Measurements from ENCODE around the gene TAS2R13. TPM values are rescaled to one million over a fixed set of nuclear protein-coding genes. Genes with fewer than 3 reads are reported as not detected.

The TAS2R13 gene
- total RNA-seq, 1 experiment from 2014 or later: 1.6 TPM

DNA sequence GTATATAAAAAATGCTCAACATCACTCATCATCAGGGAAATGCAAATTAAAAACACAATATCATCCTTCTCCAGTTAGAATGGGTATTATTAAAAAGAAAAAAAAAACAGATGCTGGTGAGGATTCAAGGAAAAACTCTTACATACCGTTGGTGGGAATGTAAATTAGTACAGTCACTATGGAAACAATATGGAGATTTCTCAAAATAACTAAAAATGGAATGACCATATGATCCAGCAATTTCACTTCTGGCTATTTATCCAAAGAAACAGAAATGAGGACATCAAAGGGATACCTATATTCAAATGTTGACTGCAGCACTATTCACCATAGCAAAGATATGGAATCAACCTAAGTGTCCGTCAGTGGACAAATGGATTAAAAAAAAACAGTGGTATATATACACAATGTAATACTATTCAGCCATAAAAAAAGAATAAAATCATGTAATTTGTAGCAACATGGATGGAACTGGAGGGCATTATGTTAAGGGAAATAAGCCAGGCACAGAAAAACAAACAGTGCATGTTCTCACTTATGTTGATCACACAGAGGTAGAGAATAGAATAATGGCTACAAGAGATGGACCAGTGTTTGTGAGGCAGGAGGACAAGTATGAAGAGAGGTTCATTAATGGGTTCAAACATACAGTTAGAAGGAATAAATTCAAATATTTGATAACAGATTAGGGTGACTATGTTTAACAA is 45.7 kb downstream of the TAS2R13 start:
- TF ChIP-seq, protein P1, sequence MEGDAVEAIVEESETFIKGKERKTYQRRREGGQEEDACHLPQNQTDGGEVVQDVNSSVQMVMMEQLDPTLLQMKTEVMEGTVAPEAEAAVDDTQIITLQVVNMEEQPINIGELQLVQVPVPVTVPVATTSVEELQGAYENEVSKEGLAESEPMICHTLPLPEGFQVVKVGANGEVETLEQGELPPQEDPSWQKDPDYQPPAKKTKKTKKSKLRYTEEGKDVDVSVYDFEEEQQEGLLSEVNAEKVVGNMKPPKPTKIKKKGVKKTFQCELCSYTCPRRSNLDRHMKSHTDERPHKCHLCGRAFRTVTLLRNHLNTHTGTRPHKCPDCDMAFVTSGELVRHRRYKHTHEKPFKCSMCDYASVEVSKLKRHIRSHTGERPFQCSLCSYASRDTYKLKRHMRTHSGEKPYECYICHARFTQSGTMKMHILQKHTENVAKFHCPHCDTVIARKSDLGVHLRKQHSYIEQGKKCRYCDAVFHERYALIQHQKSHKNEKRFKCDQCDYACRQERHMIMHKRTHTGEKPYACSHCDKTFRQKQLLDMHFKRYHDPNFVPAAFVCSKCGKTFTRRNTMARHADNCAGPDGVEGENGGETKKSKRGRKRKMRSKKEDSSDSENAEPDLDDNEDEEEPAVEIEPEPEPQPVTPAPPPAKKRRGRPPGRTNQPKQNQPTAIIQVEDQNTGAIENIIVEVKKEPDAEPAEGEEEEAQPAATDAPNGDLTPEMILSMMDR (IDR thresholded peaks at IDR 0.05; ENCODE audit: insufficient read depth in 1 of 2, low read depth in 1 of 2, low read length in 1 of 2, severe bottlenecking in 1 of 2, unreplicated experiment in 1 of 2): no peak
- no peaks in the 10 kb centered on the region for H3K27me3 Mint-ChIP-seq (ENCODE audit: insufficient read depth, unreplicated experiment)
- no peaks in the 10 kb centered on the region; the same call in 1 of the 2 replicates for H3K36me3 ChIP-seq (ENCODE audit: control insufficient read depth, insufficient read depth, low read length)
- no peak overlapping the region for H3K4me3 ChIP-seq (ENCODE audit: low read depth, low read length)
- H3K9me3 ChIP-seq: no peaks in the 10 kb centered on the region
- peaks cover 7% of the 10 kb centered on the region for H3K4me1 Mint-ChIP-seq (ENCODE audit: low read depth, unreplicated experiment)
- no peaks in the 10 kb centered on the region for H3K27me3 ChIP-seq (replicated peaks; ENCODE audit: control insufficient read depth, insufficient read depth, low read length)
- no peak overlapping the region for H3K4me3 Mint-ChIP-seq (ENCODE audit: unreplicated experiment)
- ChIA-PET CTCF (no interaction called here), POLR2A (no interaction called here)
- no peaks in the 10 kb centered on the region for H3K4me1 ChIP-seq
- no peak overlapping the region for H3K27ac Mint-ChIP-seq (ENCODE audit: unreplicated experiment)
- no peak for DNase-seq
- H3K36me3 Mint-ChIP-seq (ENCODE audit: insufficient read depth, unreplicated experiment): peaks cover 7% of the 10 kb centered on the region
- H3K9me3 Mint-ChIP-seq (ENCODE audit: unreplicated experiment): peaks cover 38% of the 10 kb centered on the region
- intact Hi-C loops (cut with micrococcal nuclease; ENCODE audit: unreplicated experiment): no loop called here
- no TSS peak for BruUV-seq (replicated peaks)

DNA sequence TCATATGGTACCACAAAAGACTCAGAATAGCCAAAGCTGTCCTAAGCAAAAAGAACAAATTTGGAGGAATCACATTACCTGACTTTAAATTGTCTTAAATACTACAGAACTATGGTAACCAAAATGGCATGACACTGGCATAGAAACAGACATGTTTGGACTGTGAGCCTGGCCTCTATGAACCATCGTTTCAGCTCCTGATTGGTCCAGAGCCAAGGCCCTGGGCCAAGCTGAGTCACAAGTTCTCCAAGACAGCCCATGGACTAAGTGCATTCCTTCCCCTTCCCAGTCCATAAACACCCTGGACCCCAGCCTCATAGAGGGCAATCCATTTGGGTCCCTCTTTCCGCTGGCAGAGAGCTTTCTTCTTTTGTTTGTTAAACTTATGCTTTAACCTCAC is 48.0 kb downstream of the TAS2R13 start:
- peaks cover 58% of the 10 kb centered on the region for H3K9me3 Mint-ChIP-seq (ENCODE audit: unreplicated experiment)
- ChIA-PET POLR2A (no interaction called here), CTCF (no interaction called here)
- H3K4me1 ChIP-seq: no peaks in the 10 kb centered on the region
- no peaks in the 10 kb centered on the region for H3K27me3 Mint-ChIP-seq (ENCODE audit: insufficient read depth, unreplicated experiment)
- no peak overlapping the region for H3K27ac Mint-ChIP-seq (ENCODE audit: unreplicated experiment)
- peaks cover 6% of the 10 kb centered on the region for H3K9me3 ChIP-seq
- H3K36me3 ChIP-seq (ENCODE audit: control insufficient read depth, insufficient read depth, low read length): no peaks in the 10 kb centered on the region; the same call in 1 of the 2 replicates
- no TSS peak for BruUV-seq (replicated peaks)
- H3K4me3 Mint-ChIP-seq (ENCODE audit: unreplicated experiment): no peak overlapping the region
- no peaks in the 10 kb centered on the region for H3K27me3 ChIP-seq (replicated peaks; ENCODE audit: control insufficient read depth, insufficient read depth, low read length)
- intact Hi-C loops (cut with micrococcal nuclease; ENCODE audit: unreplicated experiment): no loop called here
- H3K36me3 Mint-ChIP-seq (ENCODE audit: insufficient read depth, unreplicated experiment): peaks cover 6% of the 10 kb centered on the region
- DNase-seq: no peak
- no peaks in the 10 kb centered on the region for H3K4me1 Mint-ChIP-seq (ENCODE audit: low read depth, unreplicated experiment)
- no peak overlapping the region for H3K4me3 ChIP-seq (ENCODE audit: low read depth, low read length)
- TF ChIP-seq, protein P1 (IDR thresholded peaks at IDR 0.05; ENCODE audit: insufficient read depth in 1 of 2, low read depth in 1 of 2, low read length in 1 of 2, severe bottlenecking in 1 of 2, unreplicated experiment in 1 of 2): no peak

Other genes starting within 250 kb of the TAS2R13 start
- 4.5 and 4.9 TPM in 2 replicates for gene STYK1, start 235.5 kb downstream of the TAS2R13 start, total RNA-seq (2022)
- gene YBX3, start 186.2 kb downstream of the TAS2R13 start, total RNA-seq (2022): 315 and 326 TPM in 2 replicates
- not detected in 2 replicates for gene TAS2R7, start 106.9 kb downstream of the TAS2R13 start, total RNA-seq (2022)
- gene TAS2R8, start 102.3 kb downstream of the TAS2R13 start, total RNA-seq (2022): not detected in 2 replicates
- gene TAS2R9, start 99.4 kb downstream of the TAS2R13 start, total RNA-seq (2022): not detected in 2 replicates
- 0.29 and 0.30 TPM in 2 replicates for gene TAS2R10, start 83.2 kb downstream of the TAS2R13 start, total RNA-seq (2022)
- gene PRR4, start 60.1 kb downstream of the TAS2R13 start, total RNA-seq (2022): 6.8 and 8.4 TPM in 2 replicates
- 21.2 and 24.4 TPM in 2 replicates for gene PRH1, start 25.3 kb downstream of the TAS2R13 start, total RNA-seq (2022)
- gene PRH2, start 19.7 kb upstream of the TAS2R13 start, total RNA-seq (2022): 0.93 TPM in 1 of 2 replicates, not detected in the other
- gene TAS2R14, start 29.7 kb upstream of the TAS2R13 start, total RNA-seq (2022): 2.7 and 3.1 TPM in 2 replicates
- 2.0 and 2.2 TPM in 2 replicates for gene TAS2R50, start 77.3 kb upstream of the TAS2R13 start, total RNA-seq (2022)
- 2.2 and 3.8 TPM in 2 replicates for gene TAS2R20, start 88.7 kb upstream of the TAS2R13 start, total RNA-seq (2022)
- 4.8 and 5.7 TPM in 2 replicates for gene TAS2R19, start 113.1 kb upstream of the TAS2R13 start, total RNA-seq (2022)
- gene TAS2R31, start 121.8 kb upstream of the TAS2R13 start, total RNA-seq (2022): 4.3 and 5.7 TPM in 2 replicates
- gene TAS2R46, start 152.7 kb upstream of the TAS2R13 start, total RNA-seq (2022): 2.3 and 3.8 TPM in 2 replicates
- not detected in 2 replicates for gene TAS2R43, start 182.8 kb upstream of the TAS2R13 start, total RNA-seq (2022)
- gene TAS2R30, start 225.1 kb upstream of the TAS2R13 start, total RNA-seq (2022): 3.8 and 5.8 TPM in 2 replicates

Measured in Caco-2 (cell line).